GM15510 (cell line): Measurements from ENCODE around the gene LGALS9C.
"Not testable (repeated sequence)": the region's sequence is repeated elsewhere in the genome, so short reads cannot be mapped to it uniquely, and the experiment has no call there.

ENCODE experiments used
- POLR2A ChIP-seq: IDR thresholded peaks from 3 replicates; pipeline ENCODE4 v1.6.1; 2011; ENCODE audit warnings: borderline replicate concordance; ENCODE audit not compliant: insufficient read length; ENCODE audit errors: extremely low read depth

LGALS9C gene

GRCh38 chr17:18476508-18477308 is at the start of gene LGALS9C:
Gene LGALS9C, plus strand, starts transcription at chr17:18476789. Its CDS starts 66 bp downstream, at chr17:18476855.
- TF ChIP-seq POLR2A = not testable (repeated sequence)
